Type B pancreatic cell (in vitro differentiated cells): Measurements from ENCODE around the gene EYS. TPM values are rescaled to one million over a fixed set of nuclear protein-coding genes. Genes with fewer than 3 reads are reported as not detected.

Experiments
- DNase-seq: peaks from one replicate; pipeline ENCODE4 v3.0.0; 2021; ENCODE audit warnings: mixed read lengths; ENCODE audit not compliant: unreplicated experiment; ENCODE audit errors: extremely low spot score
- H3K27ac Mint-ChIP-seq: 2 replicates; pipeline ENCODE4 v1.8.0; 2021; ENCODE audit warnings: mild to moderate bottlenecking, mixed read lengths
- H3K27me3 Mint-ChIP-seq: 2 replicates; pipeline ENCODE4 v1.8.0; 2021; ENCODE audit warnings: mixed read lengths
- H3K36me3 Mint-ChIP-seq: 2 replicates; pipeline ENCODE4 v1.8.0; 2021; ENCODE audit warnings: mixed read lengths
- H3K4me1 Mint-ChIP-seq: one replicate; pipeline ENCODE4 v1.8.0; 2021; ENCODE audit warnings: mixed read lengths; ENCODE audit not compliant: unreplicated experiment
- H3K4me3 Mint-ChIP-seq: 2 replicates; pipeline ENCODE4 v1.8.0; 2021; ENCODE audit warnings: mild to moderate bottlenecking, mixed read lengths
- H3K9me3 Mint-ChIP-seq: 2 replicates; pipeline ENCODE4 v1.8.0; 2021; ENCODE audit warnings: mixed read lengths
- CTCF ChIP-seq: fragments of 200-600 bp; sonication (generic); conservative IDR thresholded peaks from 2 replicates; pipeline ENCODE4 v1.5.0; 2021; ENCODE audit warnings: antibody characterized with exemption, mild to moderate bottlenecking
- total RNA-seq: library from RNA; stranded (reverse); gene quantifications from 2 replicates; pipeline ENCODE4 v1.2.1, GENCODE V29; 2021; ENCODE audit warnings: low replicate concordance

EYS gene
- total RNA-seq, 1 donor from 2014 or later = 1.5 TPM

- no peaks in the 10 kb centered on the region for H3K36me3 Mint-ChIP-seq
- no peaks in the 10 kb centered on the region for H3K27me3 Mint-ChIP-seq
Observed at GRCh38 chr6:63787021-63787420, 1920.0 kb downstream of the EYS start.

GRCh38 chr6:63785006-63785405 is 1922.0 kb downstream of the EYS start:
- Mint-ChIP-seq H3K4me1 (no peaks in the 10 kb centered on the region), H3K36me3 (no peaks in the 10 kb centered on the region), H3K27me3 (no peaks in the 10 kb centered on the region), H3K27ac (no peak overlapping the region), H3K4me3 (no peak overlapping the region), H3K9me3 (no peaks in the 10 kb centered on the region)
- DNase-seq = no peak
- TF ChIP-seq CTCF = no peak

More at GRCh38 chr6:63787021-63787420, 1920.0 kb downstream of the EYS start:
- no peak overlapping the region for H3K27ac Mint-ChIP-seq
- H3K9me3 Mint-ChIP-seq = no peaks in the 10 kb centered on the region
- H3K4me1 Mint-ChIP-seq = no peaks in the 10 kb centered on the region
- no peak for TF ChIP-seq CTCF
- no peak overlapping the region for H3K4me3 Mint-ChIP-seq
- DNase-seq = no peak

GRCh38 chr6:63783096-63783495 is 1923.9 kb downstream of the EYS start:
- no peak for TF ChIP-seq CTCF
- DNase-seq = no peak
- H3K36me3 Mint-ChIP-seq = no peaks in the 10 kb centered on the region

GRCh38 chr6:63774961-63775360 is 1932.1 kb downstream of the EYS start:
- Mint-ChIP-seq H3K27me3 (peaks cover 8% of the 10 kb centered on the region), H3K36me3 (no peaks in the 10 kb centered on the region), H3K4me1 (no peaks in the 10 kb centered on the region), H3K4me3 (no peak overlapping the region), H3K9me3 (no peaks in the 10 kb centered on the region), H3K27ac (no peak overlapping the region)
- no peak for TF ChIP-seq CTCF
- DNase-seq = no peak

More at GRCh38 chr6:63783096-63783495, 1923.9 kb downstream of the EYS start:
- Mint-ChIP-seq H3K27me3 (no peaks in the 10 kb centered on the region), H3K27ac (no peak overlapping the region), H3K4me1 (no peaks in the 10 kb centered on the region), H3K4me3 (no peak overlapping the region), H3K9me3 (no peaks in the 10 kb centered on the region)

GRCh38 chr6:63773200-63773599 is 1933.8 kb downstream of the EYS start:
- H3K27ac Mint-ChIP-seq = no peak overlapping the region
- no peak for TF ChIP-seq CTCF

GRCh38 chr6:63765828-63766227 is 1941.2 kb downstream of the EYS start:
- DNase-seq = no peak
- Mint-ChIP-seq H3K4me3 (no peak overlapping the region), H3K27ac (no peak overlapping the region), H3K4me1 (no peaks in the 10 kb centered on the region), H3K27me3 (peaks cover under 1% of the 10 kb centered on the region), H3K36me3 (no peaks in the 10 kb centered on the region), H3K9me3 (no peaks in the 10 kb centered on the region)
- no peak for TF ChIP-seq CTCF

More at GRCh38 chr6:63773200-63773599, 1933.8 kb downstream of the EYS start:
- no peak for DNase-seq
- H3K4me1 Mint-ChIP-seq = no peaks in the 10 kb centered on the region
- no peaks in the 10 kb centered on the region for H3K9me3 Mint-ChIP-seq
- no peaks in the 10 kb centered on the region for H3K36me3 Mint-ChIP-seq
- H3K27me3 Mint-ChIP-seq = peaks cover 8% of the 10 kb centered on the region
- no peak overlapping the region for H3K4me3 Mint-ChIP-seq
